ENCODE results near the gene GPER1.

DNA sequence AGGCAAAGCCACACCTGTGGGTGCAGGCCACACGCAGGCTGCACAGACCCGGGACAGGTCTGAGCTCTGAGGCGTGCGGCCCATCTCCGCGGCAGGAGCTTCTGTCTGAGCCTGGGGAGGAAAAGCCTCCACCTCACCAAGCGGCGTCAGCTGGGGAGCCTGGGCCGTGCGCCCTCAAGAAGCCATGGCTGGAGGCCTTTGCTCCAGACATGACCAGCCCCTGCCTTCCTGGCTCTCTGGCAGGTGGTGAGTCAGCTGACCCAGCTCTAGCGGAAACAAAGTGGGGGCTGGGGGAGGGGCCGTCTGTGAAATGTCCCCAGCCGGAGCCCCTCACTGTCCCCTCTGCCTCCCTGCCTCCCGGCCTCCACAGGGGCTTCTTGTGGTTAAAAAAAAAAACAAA, 12.5 kb downstream of the GPER1 start:
- TF ChIP-seq TAF1 (IDR thresholded peaks at IDR 0.05; ENCODE audit: borderline replicate concordance, insufficient read depth, low read length) (no peak), SIN3A (IDR thresholded peaks at IDR 0.05; ENCODE audit: borderline replicate concordance, insufficient read depth, low read length) (no peak), POLR2AphosphoS5 (IDR thresholded peaks at IDR 0.05; ENCODE audit: low read depth, low read length) (no peak)

Measured in PFSK-1 (cell line).